Daoy (cell line): ENCODE data around the gene GSTK1. TPM values are rescaled to one million over a fixed set of nuclear protein-coding genes. Genes with fewer than 3 reads are reported as not detected.
"Not testable (repeated sequence)": the region's sequence is repeated elsewhere in the genome, so short reads cannot be mapped to it uniquely, and the experiment has no call there.

Source experiments
- DNase-seq: peaks from one replicate; pipeline ENCODE4 v3.0.0-alpha.2; 2015; ENCODE audit warnings: low read depth
- total RNA-seq: library from RNA; depleted of rRNA; stranded (reverse); fragments of >200 nt; shearing (Covaris generic); gene quantifications from 2 replicates; pipeline ENCODE4 v1.2.3, GENCODE V29; 2014

Gene GSTK1
- total RNA-seq, 1 experiment from 2014 or later = 90.7 TPM

DNA sequence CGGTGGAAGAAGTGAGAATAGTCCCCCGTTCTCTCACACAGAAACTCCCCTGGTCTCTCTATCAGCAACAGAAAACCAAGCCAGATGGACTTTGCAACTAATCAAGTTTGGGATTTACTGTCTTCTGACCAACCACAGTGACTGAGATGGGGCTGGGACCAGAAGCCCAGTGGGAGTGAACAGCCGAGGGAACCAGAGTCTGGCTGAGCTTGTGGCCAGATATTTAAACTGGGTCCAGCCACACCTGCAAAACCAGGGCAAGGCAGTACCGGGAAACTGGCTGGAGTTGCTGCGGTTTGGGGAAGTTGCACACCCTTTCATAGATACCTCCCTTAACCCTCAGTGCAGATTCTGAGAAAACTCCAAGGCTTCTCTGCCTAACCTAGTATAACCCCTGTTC lies 6.0 kb downstream of the GSTK1 start:
- DNase-seq = no peak

- no peak for DNase-seq
Measured at GRCh38 chr7:143271240-143271639, 8.0 kb downstream of the GSTK1 start.

DNA sequence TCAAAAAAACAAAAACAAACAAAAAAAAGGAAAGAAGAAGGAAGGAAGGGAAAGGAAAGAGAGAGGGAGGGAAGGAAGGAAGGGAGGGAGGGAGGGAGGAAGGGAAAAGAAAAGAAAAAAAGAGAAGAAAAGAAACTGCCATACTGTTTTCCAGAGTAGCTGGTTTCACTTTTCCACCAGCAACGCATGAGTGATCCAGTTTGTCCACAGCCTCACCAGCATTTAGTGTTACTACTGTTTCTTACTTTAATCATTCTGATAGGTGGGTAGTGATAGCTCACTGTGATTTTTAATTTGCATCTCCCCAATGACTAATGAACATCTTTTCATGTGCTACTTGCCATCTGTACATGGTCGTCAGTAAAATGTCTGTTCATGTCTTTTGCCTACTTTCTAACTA lies 9.6 kb downstream of the GSTK1 start:
- DNase-seq = no peak

DNA sequence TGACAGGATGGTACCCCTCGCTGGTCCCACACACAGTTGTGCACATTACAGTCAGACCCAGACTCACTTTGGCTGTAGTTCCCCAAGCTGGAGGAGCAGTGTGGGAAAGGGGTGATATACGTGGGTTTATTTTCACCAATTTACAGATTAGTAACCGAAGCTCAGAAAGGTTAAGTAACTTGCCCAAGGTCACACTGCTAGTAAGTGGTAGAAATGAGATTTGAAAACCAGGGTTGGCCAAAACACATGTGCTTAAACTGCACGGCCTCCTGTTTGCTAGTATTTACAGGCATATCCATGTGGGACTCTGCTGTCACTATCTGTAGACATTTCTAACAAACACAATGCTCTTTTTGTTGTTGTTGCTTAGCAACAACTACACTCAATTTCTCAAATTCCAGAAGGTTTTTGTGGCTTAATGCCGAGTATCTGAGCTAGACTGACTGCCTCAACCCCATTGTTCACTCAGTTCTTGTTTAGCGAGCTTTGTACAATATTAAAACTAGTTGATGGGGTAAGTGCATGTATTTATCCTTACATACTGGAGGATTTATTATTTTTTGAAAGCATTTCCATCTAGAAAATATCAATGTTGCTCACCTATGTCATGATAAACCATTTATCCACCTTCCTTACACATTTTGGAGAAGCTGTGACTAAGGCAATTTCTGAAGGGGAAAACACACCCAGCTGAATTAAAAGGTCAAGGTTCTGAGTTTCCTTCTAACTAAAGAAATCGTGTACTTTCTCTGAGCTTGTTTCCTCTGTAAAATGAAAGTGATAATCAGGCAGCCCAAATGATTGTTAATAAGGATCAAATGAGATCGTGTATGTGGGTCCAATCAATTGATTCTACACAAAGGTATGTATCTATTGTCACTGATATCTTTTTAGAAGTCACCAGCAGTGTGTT lies 16.2 kb downstream of the GSTK1 start:
- DNase-seq = peak; percentile 20

DNA sequence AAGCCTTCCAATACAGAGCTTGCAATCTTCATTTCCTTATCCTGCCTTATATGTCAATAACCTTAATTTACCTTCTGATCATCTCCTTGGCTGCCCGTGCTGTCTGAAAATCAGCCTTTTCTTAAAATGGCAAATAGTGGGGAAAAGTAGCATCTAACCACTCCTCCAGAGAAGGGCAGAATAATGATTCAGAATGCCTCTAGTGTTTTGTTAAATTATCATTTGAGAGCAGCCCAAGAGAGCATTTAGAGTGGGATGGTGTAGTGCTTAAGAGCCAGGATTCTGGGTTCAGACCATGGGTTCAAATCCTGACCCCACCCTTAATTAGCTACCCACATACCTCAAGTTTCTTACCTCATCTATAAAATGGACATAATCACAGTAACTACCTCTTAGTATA lies 16.9 kb downstream of the GSTK1 start:
- DNase-seq = no peak

DNA sequence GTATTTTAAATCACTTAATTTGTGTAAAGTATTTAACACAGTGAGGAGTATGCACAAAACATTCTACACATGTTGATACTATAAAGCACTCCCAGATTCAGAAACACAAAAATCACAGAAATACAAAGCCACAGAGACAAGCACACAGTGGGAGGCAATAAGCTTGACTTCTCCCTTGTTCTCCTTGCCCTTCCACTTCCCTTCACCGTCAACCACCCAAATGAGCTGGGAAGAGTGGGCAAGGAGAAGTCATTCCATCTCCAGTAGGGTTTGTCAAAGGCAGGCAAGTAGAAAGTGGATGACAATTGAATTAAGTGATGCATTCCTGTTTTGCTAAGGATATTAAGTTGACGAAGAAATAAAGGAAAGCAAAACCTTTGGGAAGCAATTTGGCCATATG lies 17.3 kb downstream of the GSTK1 start:
- DNase-seq = no peak

DNA sequence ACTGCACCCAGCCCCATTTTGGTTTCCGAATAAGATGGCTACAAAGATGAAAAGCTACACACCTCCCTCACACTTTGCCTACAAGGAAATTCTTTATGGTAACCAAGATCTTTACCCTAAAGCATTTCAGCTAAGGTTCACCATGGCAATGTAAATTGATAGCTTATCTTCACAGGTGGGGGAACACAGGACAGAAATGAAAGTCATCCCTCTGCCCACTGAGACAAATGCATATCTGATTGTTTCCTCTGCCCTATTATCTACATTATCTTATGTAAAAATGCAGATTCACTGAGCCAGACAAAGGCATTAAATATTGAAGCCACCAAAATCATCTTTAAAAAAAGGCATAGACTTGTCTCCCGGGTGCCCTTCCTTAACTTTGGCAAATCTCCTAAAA lies 18.3 kb downstream of the GSTK1 start:
- DNase-seq = no peak

- no peak for DNase-seq
Measured at GRCh38 chr7:143282124-143282523, 18.9 kb downstream of the GSTK1 start.

DNA sequence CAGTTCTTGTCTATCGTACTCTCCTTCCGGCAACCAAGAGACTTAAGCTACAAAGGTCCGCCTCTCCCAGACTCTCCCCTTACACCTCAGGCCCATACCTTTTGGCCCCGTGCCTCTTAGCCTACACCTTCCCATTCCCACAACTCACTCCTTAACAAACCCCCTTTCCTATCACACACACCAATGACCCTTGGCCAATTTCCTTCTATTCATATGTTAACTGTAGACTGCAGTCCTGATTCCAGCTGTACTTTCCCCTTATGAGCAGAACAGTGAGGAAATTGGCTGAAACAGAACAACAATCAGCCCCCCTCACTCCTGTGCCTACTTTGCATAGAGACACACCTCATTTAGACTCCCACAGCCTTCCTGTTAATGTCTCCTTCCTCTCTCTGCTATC lies 20.1 kb downstream of the GSTK1 start:
- DNase-seq = no peak

DNA sequence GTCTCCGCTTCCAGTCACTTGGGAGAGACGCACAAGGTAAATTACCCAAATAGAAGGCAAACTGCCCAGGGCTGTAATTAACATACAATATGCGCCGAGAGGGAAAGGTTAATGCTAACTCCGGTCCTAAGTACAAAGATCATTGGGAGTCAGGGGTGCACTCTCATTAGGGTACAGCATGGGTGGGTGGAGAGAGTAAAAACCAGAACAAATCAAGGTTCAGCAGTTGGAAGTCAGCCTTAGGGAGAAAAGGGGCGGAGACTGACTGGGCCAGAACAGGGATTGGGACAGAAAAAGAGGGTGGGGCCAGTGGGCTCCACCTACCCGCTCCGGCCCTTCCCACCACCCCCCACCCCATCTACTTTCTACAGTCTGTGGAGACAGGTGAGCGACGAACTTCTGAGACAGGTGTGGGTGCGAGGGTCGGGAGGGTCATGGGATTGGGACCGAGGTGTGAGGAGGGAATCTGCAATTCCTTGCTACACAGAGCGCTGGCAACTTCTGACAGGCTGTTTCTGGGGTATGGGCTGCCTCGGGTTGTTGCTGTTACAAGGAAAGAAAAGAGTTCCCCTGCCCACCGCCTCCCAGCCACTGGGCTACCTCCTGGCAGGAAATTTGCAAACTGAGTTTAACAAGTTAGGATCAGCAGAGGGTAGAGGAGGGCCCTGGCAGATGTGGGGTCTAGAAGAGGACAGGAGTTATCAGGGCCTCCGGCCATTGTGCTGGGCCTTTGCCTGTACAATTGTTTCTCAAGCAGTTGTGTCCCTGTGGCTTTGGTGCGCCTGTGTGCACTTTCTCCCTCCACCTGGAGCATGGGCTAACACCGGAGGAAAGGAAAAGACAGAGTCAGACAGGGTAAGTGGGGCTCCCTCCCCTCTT lies 21.6 kb downstream of the GSTK1 start, which contains the start of gene TMEM139:
TSS of gene TMEM139 (plus strand) at position 368 of the 879 bp plus-strand sequence. CDS start 1,000 bp downstream, outside the sequence.
- DNase-seq = peak; percentile 32

DNA sequence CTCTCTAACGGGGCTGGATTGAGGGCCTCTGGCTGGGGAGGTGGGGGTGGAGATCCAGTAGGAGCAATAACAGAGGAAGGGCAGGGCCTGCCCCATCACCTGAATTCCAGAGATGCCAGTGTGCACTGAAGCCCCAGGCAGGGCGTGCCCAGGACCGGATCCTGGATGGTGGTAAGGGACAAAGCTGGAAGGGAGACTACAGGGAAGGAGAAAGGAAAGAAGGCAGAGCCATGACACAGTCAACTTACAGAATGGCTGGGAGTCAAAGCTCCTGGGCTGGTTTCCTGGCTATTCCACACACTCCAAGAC lies 22.2 kb downstream of the GSTK1 start:
- DNase-seq = peak; percentile 63

- DNase-seq = no peak
Measured at GRCh38 chr7:143285806-143286521, 22.7 kb downstream of the GSTK1 start.

DNA sequence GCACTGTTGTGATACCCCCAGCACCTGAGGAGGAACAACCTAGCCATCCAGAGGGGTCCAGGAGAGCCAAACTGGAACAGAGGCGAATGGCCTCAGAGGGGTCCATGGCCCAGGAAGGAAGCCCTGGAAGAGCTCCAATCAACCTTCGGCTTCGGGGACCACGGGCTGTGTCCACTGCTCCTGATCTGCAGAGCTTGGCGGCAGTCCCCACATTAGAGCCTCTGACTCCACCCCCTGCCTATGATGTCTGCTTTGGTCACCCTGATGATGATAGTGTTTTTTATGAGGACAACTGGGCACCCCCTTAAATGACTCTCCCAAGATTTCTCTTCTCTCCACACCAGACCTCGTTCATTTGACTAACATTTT lies 23.3 kb downstream of the GSTK1 start:
- DNase-seq = no peak

DNA sequence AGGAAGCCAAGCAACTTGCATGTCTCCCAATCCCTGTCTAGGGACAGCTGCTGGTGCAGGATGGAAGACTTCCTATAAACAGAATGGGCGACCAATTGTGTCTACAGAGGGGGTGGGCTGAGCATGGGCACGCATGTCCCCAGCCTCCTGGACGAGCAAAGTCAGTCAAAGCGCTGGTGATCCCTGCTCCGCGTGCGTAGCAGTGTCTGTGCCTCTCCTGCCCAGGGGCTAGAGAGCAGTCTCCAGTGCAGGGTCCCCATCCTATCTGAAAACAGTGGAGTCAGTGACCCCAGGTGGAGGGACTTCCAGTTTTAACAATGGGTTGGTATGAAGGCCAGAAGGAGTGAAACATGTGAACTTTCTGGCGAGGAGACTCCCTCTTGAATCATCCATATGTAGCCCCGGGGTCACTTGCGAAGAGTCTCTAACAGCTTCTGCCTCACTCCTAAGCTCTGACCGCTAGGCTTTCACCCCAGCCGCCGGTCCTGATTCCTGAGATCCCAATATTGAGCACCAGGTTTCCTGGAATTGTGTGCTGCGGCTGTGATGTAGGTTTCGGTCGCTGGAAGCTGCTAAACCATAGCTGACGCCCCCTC lies 24.2 kb downstream of the GSTK1 start:
- DNase-seq = no peak

DNA sequence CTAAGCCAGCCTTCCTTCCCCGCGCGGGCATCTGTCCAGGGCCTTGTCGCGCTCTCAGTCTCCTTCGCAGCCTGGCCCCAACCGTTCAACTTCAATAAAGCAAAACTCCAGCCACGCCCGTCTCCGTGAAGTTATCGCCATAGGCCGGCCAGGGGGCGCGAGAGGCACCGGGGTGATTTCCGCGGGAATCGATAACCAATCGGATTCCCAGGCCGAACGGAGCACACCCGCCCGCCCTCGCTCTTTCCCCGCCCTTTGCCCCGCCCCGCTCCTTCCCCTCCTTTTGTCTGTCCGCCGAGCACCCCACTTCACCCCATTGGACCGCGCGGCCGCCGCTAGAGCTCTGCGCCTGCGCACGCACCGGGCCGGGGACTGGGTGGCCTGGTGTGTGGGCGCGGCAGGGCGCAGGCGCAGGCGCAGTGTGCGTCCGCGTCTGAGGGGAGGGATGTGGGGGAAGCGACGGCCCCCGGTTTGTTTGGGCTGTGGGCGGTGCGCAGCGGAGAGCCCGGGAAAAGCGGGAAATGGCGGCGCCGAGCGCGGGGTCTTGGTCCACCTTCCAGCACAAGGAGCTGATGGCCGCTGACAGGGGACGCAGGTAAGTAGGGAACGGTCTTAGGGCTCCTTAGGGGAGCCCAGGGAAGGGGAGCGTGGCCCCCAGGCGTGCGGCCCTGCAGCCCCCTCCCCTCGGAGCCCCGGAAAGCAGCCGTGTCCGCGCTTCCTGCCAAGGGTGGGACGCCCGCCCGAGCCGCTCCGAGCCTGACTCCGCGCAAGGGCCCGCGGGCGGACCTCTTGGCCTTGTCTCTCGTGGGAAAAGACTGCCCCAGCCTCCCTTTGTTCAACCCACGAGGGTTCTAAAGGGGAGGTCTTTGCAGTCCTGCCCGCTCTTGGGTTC lies 24.9 kb downstream of the GSTK1 start, which contains the start of gene CASP2:
TSS of gene CASP2 (plus strand) at position 417 of the 892 bp plus-strand sequence. CDS start at position 522, 105 bp downstream.
- peak; percentile 100 for DNase-seq

DNA sequence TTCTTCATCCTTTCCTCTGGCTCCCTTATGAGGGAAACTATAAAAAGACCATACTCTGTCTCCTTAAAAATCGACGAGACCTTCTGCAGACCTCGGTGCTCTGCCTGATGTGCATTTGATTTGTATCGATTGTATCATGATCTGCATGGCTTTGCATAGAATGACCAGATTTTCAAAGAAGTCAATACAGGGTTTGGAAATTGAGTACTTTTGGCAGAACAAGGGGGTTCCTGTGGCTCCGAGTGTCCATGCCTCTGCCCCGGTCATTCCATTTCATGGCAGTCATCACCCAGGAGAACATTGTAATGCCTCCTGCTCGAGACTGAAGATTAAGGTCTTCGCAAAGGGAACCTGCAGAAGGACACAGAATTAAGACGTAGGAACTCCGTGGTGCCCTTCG lies 25.6 kb downstream of the GSTK1 start:
- peak; percentile 29 for DNase-seq

GRCh38 chr7:143289421-143289820 lies 26.2 kb downstream of the GSTK1 start:
- DNase-seq = no peak

DNA sequence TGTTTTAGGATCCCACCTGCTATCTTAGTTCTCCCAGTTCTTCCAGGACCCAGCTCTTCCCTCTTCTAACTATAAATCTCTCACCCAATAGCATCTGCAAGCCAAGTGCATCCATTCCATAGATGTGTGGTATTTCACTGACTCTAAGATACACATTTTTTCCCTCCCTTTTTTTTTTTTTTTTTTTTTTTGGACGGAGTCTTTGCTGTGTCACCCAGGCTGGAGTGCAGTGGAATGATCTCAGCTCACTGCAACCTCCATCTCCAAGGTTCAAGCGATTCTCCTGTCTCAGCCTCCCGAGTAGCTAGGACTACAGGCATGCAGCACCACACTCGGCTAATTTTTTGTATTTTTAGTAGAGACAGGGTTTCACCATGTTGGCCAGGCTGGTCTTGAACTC lies 26.6 kb downstream of the GSTK1 start:
- DNase-seq = not testable (repeated sequence)

- no peak for DNase-seq
Measured at GRCh38 chr7:143290293-143290692, 27.1 kb downstream of the GSTK1 start.

DNA sequence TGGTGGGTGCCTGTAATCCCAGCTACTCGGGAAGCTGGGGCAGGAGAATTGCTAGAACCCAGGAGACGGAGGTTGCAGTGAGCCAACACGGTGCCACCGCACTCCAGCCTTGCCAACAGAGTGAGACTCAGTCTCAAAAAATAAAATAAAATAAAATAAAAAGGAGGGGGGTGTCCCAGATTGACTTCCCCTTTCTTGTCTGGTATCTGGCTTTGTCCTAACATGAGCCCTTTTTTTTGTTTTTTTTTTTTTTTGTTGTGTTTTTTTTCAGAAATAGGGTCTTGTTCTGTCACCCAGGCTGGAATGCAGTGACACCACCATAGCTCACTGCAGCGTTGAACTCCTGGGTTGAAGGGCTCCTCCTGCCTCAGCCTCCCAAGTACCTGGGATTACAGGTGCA lies 29.6 kb downstream of the GSTK1 start:
- no peak for DNase-seq

GRCh38 chr7:143295870-143296269 lies 32.6 kb downstream of the GSTK1 start:
- DNase-seq = no peak
